Prostate gland (tissue), 2 donors: Measurements from ENCODE around the gene LPIN1. TPM values are rescaled to one million over a fixed set of nuclear protein-coding genes. Genes with fewer than 3 reads are reported as not detected.

Experiments
- DNase-seq: peaks from one replicate; pipeline ENCODE4 v3.0.0-alpha.2; 2019; ENCODE audit warnings: low spot score
- H3K27ac ChIP-seq, 2 donors: fragments of 200-600 bp; sonication (generic); 2 replicates each; pipeline ENCODE4 v1.5.1; 2017 to 2019
- H3K27me3 ChIP-seq: fragments of 200-600 bp; sonication (generic); replicated peaks from 2 replicates; pipeline ENCODE4 v1.5.1; 2019; ENCODE audit not compliant: insufficient read depth
- H3K36me3 ChIP-seq, 2 donors: fragments of 200-600 bp; sonication (generic); 1 replicate in 1 of 2; 2 replicates in 1 of 2; pipeline versions ENCODE4 v1.5.1 to v1.8.1; 2017 to 2019
- H3K4me1 ChIP-seq: fragments of 200-600 bp; sonication (generic); replicated peaks from 2 replicates; pipeline ENCODE4 v1.5.1; 2019
- H3K4me3 ChIP-seq, 2 donors: fragments of 200-600 bp; sonication (generic); 2 replicates each; pipeline ENCODE4 v1.5.1; 2017 to 2019
- H3K9me3 ChIP-seq: fragments of 200-600 bp; sonication (generic); 2 replicates; pipeline ENCODE4 v1.5.1; 2017
- CTCF ChIP-seq, 4 experiments: fragments of 200-600 bp in 2 of 4; fragments of 450-650 bp in 2 of 4; sonication (generic) in 2 of 4; IDR thresholded peaks; 1 replicate in 3 of 4; 2 replicates in 1 of 4; pipeline ENCODE4 v1.5.1; 2016 to 2019; ENCODE audit warnings: antibody characterized with exemption in 4 of 4, mild to moderate bottlenecking in 2 of 4, moderate library complexity in 2 of 4
- POLR2A ChIP-seq: fragments of 450-650 bp; IDR thresholded peaks from one replicate; pipeline ENCODE4 v1.6.1; 2016; ENCODE audit warnings: antibody characterized with exemption, mild to moderate bottlenecking
- POLR2AphosphoS5 ChIP-seq: sonication (generic); formaldehyde crosslinking; IDR thresholded peaks from one replicate; pipeline ENCODE4 v1.6.1; 2017; ENCODE audit warnings: antibody characterized with exemption
- WGBS: methylation state at CpG from one replicate; pipeline ENCODE4 v1.1.5; 2018; 5-methylcytosine and 5-hydroxymethylcytosine counted together
- intact Hi-C: fragments of 100-400 bp; cut with DNase I; formaldehyde crosslinking; loops from one replicate; pipeline ENCODE4 v1.14.2; 2022
- total RNA-seq, 2 donors: library from RNA; depleted of rRNA; stranded (reverse); fragments of >200 nt; gene quantifications; one replicate each; pipeline ENCODE4 v1.1.0, GENCODE V29; 2016

Gene LPIN1
- total RNA-seq, 2 donors from 2014 or later: 18.2 to 57.1 TPM

DNA sequence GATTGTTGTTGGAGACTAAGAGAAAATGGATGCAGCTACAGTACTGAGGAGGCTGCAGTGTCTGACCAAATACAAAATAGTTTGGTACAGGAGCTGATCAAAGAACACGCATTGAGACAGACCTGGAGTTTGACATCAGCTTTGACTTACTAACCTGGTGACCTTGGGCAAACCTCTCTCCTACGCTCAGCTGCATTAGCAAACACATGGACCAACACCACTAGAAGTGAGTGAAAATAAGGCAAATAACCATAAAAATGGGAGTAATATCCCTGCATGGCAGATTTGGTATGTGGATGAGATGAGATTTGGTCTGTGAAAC lies 126.5 kb downstream of the LPIN1 start:
- H3K4me1 ChIP-seq: no peaks in the 10 kb centered on the region
- TF ChIP-seq POLR2AphosphoS5 (no peak), POLR2A (no peak), CTCF (IDR thresholded peaks at IDR 0.05) (no peak)
- no peaks in the 10 kb centered on the region for H3K36me3 ChIP-seq
- no peaks in the 10 kb centered on the region for H3K9me3 ChIP-seq
- intact Hi-C loops: no loop called here
- H3K4me3 ChIP-seq: no peak overlapping the region
- no peaks in the 10 kb centered on the region for H3K27me3 ChIP-seq
- 90% methylated on average over 2 of the region's 2 CpGs for WGBS
- no peak overlapping the region for H3K27ac ChIP-seq
- DNase-seq: no peak

- no peak overlapping the region for H3K27ac ChIP-seq
- H3K4me1 ChIP-seq: no peaks in the 10 kb centered on the region
- DNase-seq: no peak
- no peaks in the 10 kb centered on the region for H3K9me3 ChIP-seq
- TF ChIP-seq POLR2A (no peak), CTCF (IDR thresholded peaks at IDR 0.05) (no peak), POLR2AphosphoS5 (no peak)
- H3K4me3 ChIP-seq: no peak overlapping the region
- no peaks in the 10 kb centered on the region for H3K36me3 ChIP-seq
- H3K27me3 ChIP-seq: no peaks in the 10 kb centered on the region
- 40% methylated on average over 11 of the region's 11 CpGs for WGBS
- intact Hi-C loops: no loop called here
Measured at GRCh38 chr2:11873356-11874154, 127.1 kb downstream of the LPIN1 start.

DNA sequence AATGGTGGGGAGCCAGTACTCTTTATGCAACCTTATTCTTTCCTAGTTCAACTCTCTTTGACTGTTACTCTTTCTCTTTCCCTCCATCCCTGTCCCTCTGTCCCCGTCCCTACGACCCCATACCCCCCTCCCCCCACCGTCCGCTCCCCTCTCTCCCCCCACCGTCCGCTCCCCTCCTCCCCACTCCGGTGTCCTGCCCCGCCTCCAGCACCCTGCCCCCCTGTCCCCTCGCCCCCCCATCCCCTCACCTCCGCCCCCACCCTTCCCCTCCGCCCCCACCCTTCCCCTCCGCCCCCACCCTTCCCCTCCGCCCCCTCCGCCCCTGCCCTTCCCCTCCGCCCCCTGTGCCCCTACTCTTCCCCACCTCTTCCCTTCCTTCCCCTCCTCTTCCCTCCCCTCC lies 128.4 kb downstream of the LPIN1 start:
- no peak for TF ChIP-seq POLR2AphosphoS5
- TF ChIP-seq CTCF (IDR thresholded peaks at IDR 0.05): no peak
- no peak for TF ChIP-seq POLR2A
- H3K9me3 ChIP-seq: no peaks in the 10 kb centered on the region
- H3K27me3 ChIP-seq: no peaks in the 10 kb centered on the region
- DNase-seq: no peak
- 88% methylated on average over 11 of the region's 15 CpGs for WGBS
- intact Hi-C loops: no loop called here
- H3K4me1 ChIP-seq: no peaks in the 10 kb centered on the region
- no peaks in the 10 kb centered on the region for H3K36me3 ChIP-seq
- no peak overlapping the region for H3K27ac ChIP-seq
- H3K4me3 ChIP-seq: no peak overlapping the region

DNA sequence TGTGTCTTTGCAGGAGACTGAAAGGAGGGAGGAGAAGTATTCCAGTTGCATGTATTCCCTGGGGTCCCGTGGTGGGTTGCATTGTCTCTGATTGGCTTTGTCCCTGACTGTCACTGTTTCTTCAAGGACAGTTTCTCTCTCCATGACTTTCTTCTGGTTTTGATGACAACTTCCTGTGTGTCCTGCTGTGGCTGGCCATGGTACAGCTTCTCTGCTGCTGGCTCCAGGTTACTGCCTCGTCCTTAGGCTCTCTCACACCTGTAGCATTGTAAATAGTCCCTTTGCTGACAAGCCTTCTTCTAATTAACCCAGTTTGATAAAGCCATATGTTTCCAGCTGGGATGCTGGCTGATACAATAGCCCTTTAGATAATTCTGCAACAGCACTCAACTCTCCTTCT lies 129.0 kb downstream of the LPIN1 start:
- no peak for TF ChIP-seq POLR2A
- no peak for TF ChIP-seq POLR2AphosphoS5
- no peak for TF ChIP-seq CTCF (IDR thresholded peaks at IDR 0.05)
- intact Hi-C loops: no loop called here
- Histone ChIP-seq H3K4me1 (no peaks in the 10 kb centered on the region), H3K27ac (no peak overlapping the region), H3K36me3 (no peaks in the 10 kb centered on the region), H3K4me3 (no peak overlapping the region), H3K27me3 (no peaks in the 10 kb centered on the region), H3K9me3 (no peaks in the 10 kb centered on the region)
- 70% methylated on average over 2 of the region's 2 CpGs for WGBS
- no peak for DNase-seq

GRCh38 chr2:11876436-11876835 lies 130.0 kb downstream of the LPIN1 start:
- intact Hi-C loops: no loop called here
- no peaks in the 10 kb centered on the region for H3K9me3 ChIP-seq
- H3K27me3 ChIP-seq: no peaks in the 10 kb centered on the region
- no peak for DNase-seq
- H3K4me3 ChIP-seq: no peak overlapping the region
- no peaks in the 10 kb centered on the region for H3K4me1 ChIP-seq
- TF ChIP-seq POLR2A (no peak), CTCF (IDR thresholded peaks at IDR 0.05) (no peak), POLR2AphosphoS5 (no peak)
- WGBS: 96% methylated on average over 6 of the region's 6 CpGs
- H3K36me3 ChIP-seq: no peaks in the 10 kb centered on the region
- H3K27ac ChIP-seq: no peak overlapping the region
